Heart left ventricle (tissue), 16 donors: Measurements from ENCODE around the gene CNKSR3. TPM values are rescaled to one million over a fixed set of nuclear protein-coding genes. Genes with fewer than 3 reads are reported as not detected.

Source experiments
- ATAC-seq, 4 donors: fragments of 200-7000 bp; cut with Tn5 transposase; one replicate each; pipeline ENCODE4 v1.9.1; 2020 to 2022; ENCODE audit warnings: moderate library complexity in 4 of 4, mild to moderate bottlenecking in 3 of 4, moderate number of reproducible peaks in 1 of 4
- DNase-seq, 5 donors: peaks; one replicate each; pipeline ENCODE4 v3.0.0-alpha.2; 2020
- H3K27ac ChIP-seq, 12 donors: fragments of 200-600 bp; sonication (generic) in 4 of 12; one replicate each; pipeline versions ENCODE4 v1.5.0 to v1.8.0; 2016 to 2022; ENCODE audit warnings: mild to moderate bottlenecking in 2 of 12
- H3K27me3 ChIP-seq, 9 donors: fragments of 200-600 bp; sonication (generic) in 2 of 9; one replicate each; pipeline versions ENCODE4 v1.5.1 to v1.8.0; 2016 to 2022; ENCODE audit warnings: mild to moderate bottlenecking in 3 of 9
- H3K36me3 ChIP-seq, 9 donors: fragments of 200-600 bp; sonication (generic) in 2 of 9; one replicate each; pipeline versions ENCODE4 v1.5.0 to v1.8.0; 2018 to 2022; ENCODE audit warnings: mild to moderate bottlenecking in 2 of 9
- H3K4me1 ChIP-seq, 12 donors: fragments of 200-600 bp; sonication (generic) in 4 of 12; one replicate each; pipeline versions ENCODE4 v1.5.0 to v1.8.0; 2016 to 2022; ENCODE audit warnings: mild to moderate bottlenecking in 3 of 12
- H3K4me3 ChIP-seq, 12 donors: fragments of 200-600 bp; sonication (generic) in 4 of 12; one replicate each; pipeline versions ENCODE4 v1.5.0 to v1.8.0; 2017 to 2022; ENCODE audit warnings: mild to moderate bottlenecking in 9 of 12, moderate library complexity in 4 of 12
- H3K9me3 ChIP-seq, 12 donors: fragments of 200-600 bp; sonication (generic) in 4 of 12; one replicate each; pipeline versions ENCODE4 v1.5.0 to v1.8.0; 2016 to 2022; ENCODE audit warnings: mild to moderate bottlenecking in 1 of 12
- CTCF ChIP-seq, 12 donors: fragments of 200-600 bp; sonication (generic) in 4 of 12; IDR thresholded peaks; one replicate each; pipeline versions ENCODE4 v1.5.0 to v1.8.0; 2018 to 2022; ENCODE audit warnings: antibody characterized with exemption in 12 of 12, mild to moderate bottlenecking in 5 of 12
- POLR2A ChIP-seq, 2 donors: fragments of 450-650 bp; IDR thresholded peaks; one replicate each; pipeline ENCODE4 v1.6.1; 2017; ENCODE audit warnings: antibody characterized with exemption in 2 of 2, mild to moderate bottlenecking in 2 of 2, moderate library complexity in 2 of 2
- WGBS, 4 donors: extraction: QIAGEN DNeasy Blood & Tissue Kit in 2 of 4; methylation state at CpG; one replicate each; pipeline versions ENCODE4 v1.1.5 to v1.1.7; 2013 to 2018; 5-methylcytosine and 5-hydroxymethylcytosine counted together
- intact Hi-C, 10 donors: fragments of 100-400 bp; cut with DNase I; formaldehyde crosslinking; loops; one replicate each; pipeline versions ENCODE4 v1.11.1 to v1.14.2; 2022
- polyA plus RNA-seq, 2 donors: library from polyadenylated mRNA; stranded (reverse); fragments of 200-250 nt; gene quantifications; one replicate each; pipeline ENCODE4 v1.2.3, GENCODE V29; 2013
- total RNA-seq, 9 donors: library from RNA; depleted of rRNA in 2 of 9; stranded (reverse); fragments of >200 nt in 2 of 9; fragmentation: NEBNext Ultra II Directional in 3 of 9; extraction: Animal tissue kit (Norgen Biotek cat#: 25700) in 3 of 9; gene quantifications; one replicate each; pipeline versions ENCODE4 v1.1.0 to v1.2.4, GENCODE V29; 2016 to 2023
- donor health status: ischemic (EF 13 %, LVEDD 7.1; RV severe dilation, severe dysfunction).
- donor health status: healthy with polysubstance abuse.
- donor health status: DM: no; HTN: yes; CAD: no.
- donor health status: DM: no; HTN: no; CAD: no.
- donor health status: ischemic (EF 25% LVEDD 6.9; RV normal size, moderate dysfunction).
- donor health status: ischemic (EF 25% LVEDD 5.7; RV mildly dilated, moderate dysfunction).
- donor health status: healthy.
- donor health status: DM: yes; HTN: yes; CAD: no.
- donor health status: ischemic (EF 35%, LVEDD 5.7; RV mildly dilated, moderate dysfunction).
- donor health status: nonischemic (EF 11% LVEDD 7.7; RV severe dilation, severe dysfunction).
- donor health status: DM: yes; HTN: yes; CAD: no.
- donor health status: PGD.
- donor health status: ischemic (EF 29% LVEDD 5.4; RV normal size, mild dysfunction).
- donor health status: nonischemic (EF 23%, LVEDD 6.1; RV moderate dilation, normal function).

The CNKSR3 gene
- total and polyA plus RNA-seq, 11 donors, result 5.9 to 30.7 (median 17.7) TPM

- H3K27ac ChIP-seq, result no peak overlapping the region
- intact Hi-C loops, result no loop called here
- no peaks in the 10 kb centered on the region for H3K36me3 ChIP-seq
- peaks cover 0 to 54% (median 17%) of the 10 kb centered on the region in 12 donors for H3K4me1 ChIP-seq
- no peak overlapping the region for H3K4me3 ChIP-seq
- ATAC-seq, result peak in 2 of 4 donors; percentile 51 to 54
- no peaks in the 10 kb centered on the region for H3K27me3 ChIP-seq
- no peaks in the 10 kb centered on the region for H3K9me3 ChIP-seq
- WGBS, 4 donors, result 65 to 70% (median 69%) methylated on average over 5 of the region's 5 CpGs
- DNase-seq, result no peak
- TF ChIP-seq CTCF (IDR thresholded peaks at IDR 0.05) (no peak), POLR2A (IDR thresholded peaks at IDR 0.05) (no peak)
Observed at GRCh38 chr6:154494592-154495311, 15.7 kb downstream of the CNKSR3 start.

- ATAC-seq (no peak), DNase-seq (no peak)
- H3K36me3 ChIP-seq, result no peaks in the 10 kb centered on the region
- no peak overlapping the region for H3K27ac ChIP-seq
- intact Hi-C loops, result no loop called here
- 83 to 87% (median 86%) methylated on average over 5 of the region's 5 CpGs for WGBS, 4 donors
- no peaks in the 10 kb centered on the region for H3K9me3 ChIP-seq
- H3K4me3 ChIP-seq, result no peak overlapping the region
- peaks cover 0 to 60% (median 13%) of the 10 kb centered on the region in 12 donors for H3K4me1 ChIP-seq
- no peaks in the 10 kb centered on the region for H3K27me3 ChIP-seq
- TF ChIP-seq POLR2A (IDR thresholded peaks at IDR 0.05) (no peak), CTCF (IDR thresholded peaks at IDR 0.05) (no peak)
Observed at GRCh38 chr6:154491567-154492470, 18.7 kb downstream of the CNKSR3 start.

DNA sequence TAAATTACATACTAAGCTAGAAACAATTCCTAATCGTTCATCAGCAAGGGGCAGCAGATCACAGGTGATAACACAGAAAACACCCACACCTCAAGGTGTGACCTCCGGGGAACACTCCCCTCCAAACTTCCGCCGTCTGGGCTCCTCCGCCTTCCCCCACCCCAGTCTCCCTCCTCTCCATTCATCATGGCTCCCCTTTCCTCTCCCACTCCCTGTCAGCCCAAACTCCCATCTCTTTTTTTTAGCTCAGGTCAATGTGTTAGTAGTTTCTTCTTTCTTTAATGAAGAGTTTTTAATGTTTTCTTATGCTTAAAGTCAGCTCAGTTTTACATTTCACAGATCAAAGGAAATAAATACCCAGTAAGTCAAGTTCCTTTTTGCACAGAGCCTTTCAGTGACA lies 20.7 kb downstream of the CNKSR3 start:
- no peak overlapping the region for H3K27ac ChIP-seq
- H3K9me3 ChIP-seq, result no peaks in the 10 kb centered on the region
- no peak for TF ChIP-seq CTCF (IDR thresholded peaks at IDR 0.05)
- no peak for TF ChIP-seq POLR2A (IDR thresholded peaks at IDR 0.05)
- H3K27me3 ChIP-seq, result no peaks in the 10 kb centered on the region
- intact Hi-C loops, result no loop called here
- no peaks in the 10 kb centered on the region for H3K36me3 ChIP-seq
- H3K4me3 ChIP-seq, result no peak overlapping the region
- 86 to 92% (median 90%) methylated on average over 5 of the region's 5 CpGs for WGBS, 4 donors
- DNase-seq (no peak), ATAC-seq (no peak)
- H3K4me1 ChIP-seq, result peaks cover 0 to 56% (median 12%) of the 10 kb centered on the region in 12 donors

- H3K27me3 ChIP-seq, result no peaks in the 10 kb centered on the region
- H3K27ac ChIP-seq, result peak overlapping the region in 1 of 12 donors; percentile 27
- ATAC-seq, result no peak
- WGBS, 4 donors, result 89 to 93% (median 91%) methylated on average over 11 of the region's 11 CpGs
- H3K4me3 ChIP-seq, result no peak overlapping the region
- no peaks in the 10 kb centered on the region for H3K9me3 ChIP-seq
- intact Hi-C loops, result no loop called here
- TF ChIP-seq POLR2A (IDR thresholded peaks at IDR 0.05), result no peak
- no peak for TF ChIP-seq CTCF (IDR thresholded peaks at IDR 0.05)
- H3K4me1 ChIP-seq, result peaks cover 0 to 47% (median 9%) of the 10 kb centered on the region in 12 donors
- H3K36me3 ChIP-seq, result no peaks in the 10 kb centered on the region
- no peak for DNase-seq
Observed at GRCh38 chr6:154488802-154489437, 21.6 kb downstream of the CNKSR3 start.
